Thymus (tissue), 11 donors: ENCODE data around the gene ZNF646. TPM values are rescaled to one million over a fixed set of nuclear protein-coding genes. Genes with fewer than 3 reads are reported as not detected.
A peak's percentile ranks its signal among the peaks of the same experiment; 100 is the strongest.

Experiments
- DNase-seq, 9 donors: peaks; one replicate each; pipeline ENCODE4 v3.0.0-alpha.2; 2013; ENCODE audit warnings: low spot score in 9 of 9, low read depth in 6 of 9, missing footprints in 1 of 9
- H3K27ac ChIP-seq, 2 donors: one replicate each; pipeline ENCODE4 v1.5.1; 2013; ENCODE audit warnings: control low read depth in 1 of 2, low read depth in 1 of 2, low read length in 1 of 2, mild to moderate bottlenecking in 1 of 2, moderate library complexity in 1 of 2
- H3K27me3 ChIP-seq, 2 donors: one replicate each; pipeline ENCODE4 v1.5.1; 2013; ENCODE audit warnings: low read length in 1 of 2; ENCODE audit not compliant: control insufficient read depth in 2 of 2, insufficient read depth in 1 of 2
- H3K36me3 ChIP-seq, 2 donors: one replicate each; pipeline ENCODE4 v1.5.1; 2013; ENCODE audit warnings: low read length in 1 of 2, mild to moderate bottlenecking in 1 of 2, moderate library complexity in 1 of 2; ENCODE audit not compliant: control insufficient read depth in 2 of 2, insufficient read depth in 2 of 2
- H3K4me1 ChIP-seq, 2 donors: one replicate each; pipeline ENCODE4 v1.5.1; 2013; ENCODE audit warnings: low read length in 2 of 2; ENCODE audit not compliant: control insufficient read depth in 2 of 2, insufficient read depth in 2 of 2
- H3K4me3 ChIP-seq, 2 donors: one replicate each; pipeline ENCODE4 v1.5.1; 2013; ENCODE audit warnings: low read length in 2 of 2, control low read depth in 1 of 2, mild to moderate bottlenecking in 1 of 2
- H3K9me3 ChIP-seq, 2 donors: one replicate each; pipeline ENCODE4 v1.5.1; 2013; ENCODE audit warnings: low read length in 1 of 2, mild to moderate bottlenecking in 1 of 2; ENCODE audit not compliant: control insufficient read depth in 2 of 2, insufficient read depth in 1 of 2
- WGBS: extraction: QIAGEN DNeasy Blood & Tissue Kit; methylation state at CpG from one replicate; pipeline ENCODE4 v1.1.7; 2013; 5-methylcytosine and 5-hydroxymethylcytosine counted together
- polyA plus RNA-seq: library from polyadenylated mRNA; stranded (reverse); fragments of 200-250 nt; gene quantifications from one replicate; pipeline ENCODE4 v1.2.3, GENCODE V29; 2013
- total RNA-seq: library from RNA; stranded (reverse); fragments of 120-200 nt; gene quantifications from one replicate; pipeline ENCODE4 v1.2.4, GENCODE V29; 2013
- donor health status: healthy.

ZNF646 gene
- total and polyA plus RNA-seq, 2 donors, result 8.1 to 12.7 TPM

DNA sequence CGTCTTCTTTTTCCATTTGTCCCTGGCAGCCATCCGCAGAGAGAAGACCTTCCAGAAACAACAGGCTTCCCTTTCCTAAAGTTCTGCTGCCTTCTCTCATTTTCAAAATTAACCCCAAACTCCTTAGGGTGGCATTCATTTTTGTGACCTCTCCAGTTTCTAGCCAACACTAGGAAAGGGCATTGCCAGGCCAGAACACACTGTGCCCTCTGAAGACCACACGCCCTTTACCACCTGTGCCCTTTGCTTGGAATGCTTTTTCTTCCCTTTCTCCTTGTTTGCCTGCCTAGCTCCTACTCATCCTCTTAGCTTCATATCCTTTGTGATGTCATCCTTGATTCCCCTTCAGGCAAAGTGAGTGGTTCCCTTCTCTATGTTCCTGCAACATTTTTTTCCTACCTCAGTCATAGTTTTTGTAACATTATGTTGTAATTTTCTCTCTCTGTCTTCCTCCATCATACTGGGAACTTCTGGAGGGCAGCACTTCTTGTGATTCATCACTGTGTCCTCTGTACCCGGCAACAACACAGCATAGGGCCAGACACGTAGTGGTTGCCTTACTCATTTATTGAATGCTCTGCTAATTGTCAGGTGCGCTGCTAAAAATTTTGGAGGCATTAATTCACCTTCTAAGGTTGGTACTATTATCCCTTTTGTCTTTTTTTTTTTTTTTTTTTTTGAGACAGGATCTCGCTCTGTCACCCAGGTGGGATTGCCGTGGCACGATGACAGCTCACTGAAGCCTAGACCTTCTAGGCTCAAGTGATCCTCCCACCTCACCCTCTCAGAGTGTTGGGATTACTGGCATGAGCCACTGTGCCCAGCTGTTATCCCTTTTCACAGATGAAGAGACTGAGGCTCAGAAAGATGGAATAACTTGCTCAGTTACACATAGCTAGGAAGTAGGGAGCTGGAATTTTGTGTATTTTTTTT lies 44.3 kb downstream of the ZNF646 start:
- Histone ChIP-seq H3K36me3 (peaks cover 28 to 39% of the 10 kb centered on the region in 2 donors), H3K27ac (peak overlapping the region; percentile 83 to 87), H3K27me3 (no peaks in the 10 kb centered on the region), H3K4me3 (peak overlapping the region; percentile 69 to 94), H3K9me3 (no peaks in the 10 kb centered on the region), H3K4me1 (peaks cover 5 to 16% of the 10 kb centered on the region in 2 donors)
- DNase-seq, result no peak
- WGBS, result 72% methylated on average over 9 of the region's 9 CpGs

GRCh38 chr16:31120129-31120528 lies 45.9 kb downstream of the ZNF646 start:
- H3K27ac ChIP-seq, result no peak overlapping the region

DNA sequence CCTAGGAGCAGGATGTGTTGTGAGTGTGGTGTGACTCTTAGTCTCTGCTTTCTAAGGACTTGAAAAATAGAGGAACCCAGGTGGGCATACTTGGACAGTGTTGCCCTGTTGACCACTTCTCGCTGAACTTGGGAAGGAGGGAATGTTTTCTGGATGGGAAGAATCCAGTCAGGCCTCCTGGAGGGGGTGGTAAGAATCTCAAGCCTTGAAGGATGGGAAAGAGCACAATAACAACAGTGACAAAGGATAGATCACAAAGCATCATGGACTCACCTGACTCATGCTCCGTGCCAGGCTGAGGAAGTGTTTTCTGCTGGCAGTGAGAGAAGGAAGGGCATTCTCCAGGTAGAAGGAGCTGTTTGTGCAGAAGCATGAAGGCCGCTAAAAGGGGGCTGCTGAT lies 51.6 kb downstream of the ZNF646 start:
- no peak for DNase-seq
- no peak overlapping the region for H3K4me3 ChIP-seq
- WGBS, result 97% methylated on average over 3 of the region's 3 CpGs
- peaks cover 0 to 18% of the 10 kb centered on the region in 2 donors for H3K4me1 ChIP-seq
- H3K36me3 ChIP-seq, result peaks cover 67 to 68% of the 10 kb centered on the region in 2 donors
- H3K27ac ChIP-seq, result no peak overlapping the region
- H3K27me3 ChIP-seq, result no peaks in the 10 kb centered on the region
- no peaks in the 10 kb centered on the region for H3K9me3 ChIP-seq

More at GRCh38 chr16:31120129-31120528, 45.9 kb downstream of the ZNF646 start:
- H3K9me3 ChIP-seq, result no peaks in the 10 kb centered on the region
- 98% methylated on average over 16 of the region's 16 CpGs for WGBS
- no peak for DNase-seq
- no peak overlapping the region for H3K4me3 ChIP-seq
- peaks cover 5 to 16% of the 10 kb centered on the region in 2 donors for H3K4me1 ChIP-seq
- no peaks in the 10 kb centered on the region for H3K27me3 ChIP-seq
- H3K36me3 ChIP-seq, result peaks cover 36 to 50% of the 10 kb centered on the region in 2 donors

- Histone ChIP-seq H3K27ac (no peak overlapping the region), H3K36me3 (peaks cover 68 to 71% of the 10 kb centered on the region in 2 donors), H3K4me3 (no peak overlapping the region), H3K27me3 (no peaks in the 10 kb centered on the region), H3K4me1 (peaks cover 0 to 18% of the 10 kb centered on the region in 2 donors), H3K9me3 (no peaks in the 10 kb centered on the region)
- DNase-seq, result no peak
- WGBS, result 96% methylated on average over 13 of the region's 13 CpGs
Measured at GRCh38 chr16:31127182-31127581, 53.0 kb downstream of the ZNF646 start.

- Histone ChIP-seq H3K4me1 (peaks cover 0 to 18% of the 10 kb centered on the region in 2 donors), H3K9me3 (no peaks in the 10 kb centered on the region), H3K4me3 (no peak overlapping the region), H3K27me3 (no peaks in the 10 kb centered on the region), H3K27ac (peak overlapping the region; percentile 57 to 70), H3K36me3 (peaks cover 61 to 76% of the 10 kb centered on the region in 2 donors)
- DNase-seq, result no peak
- WGBS, result 68% methylated on average over 14 of the region's 14 CpGs
Measured at GRCh38 chr16:31128711-31129567, 54.7 kb downstream of the ZNF646 start.

GRCh38 chr16:31129568-31130335 lies 55.5 kb downstream of the ZNF646 start:
- H3K27ac ChIP-seq, result peak overlapping the region; percentile 58
- WGBS, result 77% methylated on average over 29 of the region's 29 CpGs
- H3K9me3 ChIP-seq, result no peaks in the 10 kb centered on the region
- H3K36me3 ChIP-seq, result peaks cover 54 to 70% of the 10 kb centered on the region in 2 donors
- peaks cover 0 to 18% of the 10 kb centered on the region in 2 donors for H3K4me1 ChIP-seq
- H3K4me3 ChIP-seq, result no peak overlapping the region
- H3K27me3 ChIP-seq, result no peaks in the 10 kb centered on the region
- DNase-seq, result no peak

- H3K4me1 ChIP-seq, result peaks cover 0 to 18% of the 10 kb centered on the region in 2 donors
- H3K4me3 ChIP-seq, result no peak overlapping the region
- no peaks in the 10 kb centered on the region for H3K27me3 ChIP-seq
- no peaks in the 10 kb centered on the region for H3K9me3 ChIP-seq
- H3K27ac ChIP-seq, result peak overlapping the region; percentile 36 to 50
- peaks cover 52 to 66% of the 10 kb centered on the region in 2 donors for H3K36me3 ChIP-seq
- WGBS, result 83% methylated on average over 10 of the region's 10 CpGs
- DNase-seq, result no peak
Measured at GRCh38 chr16:31130336-31130891, 56.2 kb downstream of the ZNF646 start.

GRCh38 chr16:31130899-31131298 lies 56.7 kb downstream of the ZNF646 start:
- H3K27ac ChIP-seq, result peak overlapping the region in 1 of 2 donors; percentile 9
- peaks cover 48 to 62% of the 10 kb centered on the region in 2 donors for H3K36me3 ChIP-seq
- 93% methylated on average over 6 of the region's 6 CpGs for WGBS
- peaks cover 0 to 18% of the 10 kb centered on the region in 2 donors for H3K4me1 ChIP-seq
- H3K9me3 ChIP-seq, result no peaks in the 10 kb centered on the region
- DNase-seq, result no peak
- H3K4me3 ChIP-seq, result no peak overlapping the region
- H3K27me3 ChIP-seq, result no peaks in the 10 kb centered on the region
